ENCODE results near the gene FKBP14.

DNA sequence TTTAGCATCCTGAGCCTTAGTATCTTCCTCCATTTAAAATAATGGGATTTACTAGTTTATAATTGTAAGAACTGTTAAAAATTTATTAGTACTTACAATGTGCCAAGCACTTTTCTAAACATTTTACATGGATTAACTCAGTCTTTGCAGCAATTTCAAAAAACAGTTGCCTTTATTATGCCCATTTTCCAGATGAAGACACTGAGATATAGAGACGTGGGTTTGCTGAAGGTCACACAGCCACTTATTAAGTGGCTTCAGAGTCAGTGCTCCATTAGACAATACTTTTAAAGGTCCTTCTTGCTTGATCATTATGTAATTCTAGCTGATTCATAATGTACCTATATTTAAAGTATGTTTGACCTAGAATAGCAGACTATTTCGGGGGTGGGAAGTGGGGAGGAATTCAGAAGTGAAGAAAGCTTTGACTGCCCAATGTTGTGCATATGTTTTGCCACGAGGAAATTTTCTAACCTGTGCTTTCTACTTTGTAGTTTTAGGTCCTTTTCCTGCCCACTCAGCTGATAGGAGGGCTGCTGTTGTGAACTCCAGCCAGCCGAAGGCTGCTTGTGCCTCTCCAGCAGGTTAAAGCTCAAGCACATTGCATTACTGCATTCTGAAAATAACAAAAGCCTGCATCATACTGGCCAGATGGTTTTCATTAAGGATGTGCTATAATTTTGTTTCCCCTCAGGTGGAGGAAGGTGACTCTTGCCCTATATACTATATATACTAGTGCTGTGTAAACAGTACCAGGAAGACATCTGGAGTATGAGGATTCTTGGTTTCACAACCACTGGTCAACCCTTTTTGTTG lies 6.0 kb upstream of the FKBP14 start:
- TF ChIP-seq, protein P1, sequence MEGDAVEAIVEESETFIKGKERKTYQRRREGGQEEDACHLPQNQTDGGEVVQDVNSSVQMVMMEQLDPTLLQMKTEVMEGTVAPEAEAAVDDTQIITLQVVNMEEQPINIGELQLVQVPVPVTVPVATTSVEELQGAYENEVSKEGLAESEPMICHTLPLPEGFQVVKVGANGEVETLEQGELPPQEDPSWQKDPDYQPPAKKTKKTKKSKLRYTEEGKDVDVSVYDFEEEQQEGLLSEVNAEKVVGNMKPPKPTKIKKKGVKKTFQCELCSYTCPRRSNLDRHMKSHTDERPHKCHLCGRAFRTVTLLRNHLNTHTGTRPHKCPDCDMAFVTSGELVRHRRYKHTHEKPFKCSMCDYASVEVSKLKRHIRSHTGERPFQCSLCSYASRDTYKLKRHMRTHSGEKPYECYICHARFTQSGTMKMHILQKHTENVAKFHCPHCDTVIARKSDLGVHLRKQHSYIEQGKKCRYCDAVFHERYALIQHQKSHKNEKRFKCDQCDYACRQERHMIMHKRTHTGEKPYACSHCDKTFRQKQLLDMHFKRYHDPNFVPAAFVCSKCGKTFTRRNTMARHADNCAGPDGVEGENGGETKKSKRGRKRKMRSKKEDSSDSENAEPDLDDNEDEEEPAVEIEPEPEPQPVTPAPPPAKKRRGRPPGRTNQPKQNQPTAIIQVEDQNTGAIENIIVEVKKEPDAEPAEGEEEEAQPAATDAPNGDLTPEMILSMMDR (IDR thresholded peaks at IDR 0.05; ENCODE audit: low read depth, low read length, poor library complexity, severe bottlenecking), result no peak
- TF ChIP-seq EZH2phosphoT487 (IDR thresholded peaks at IDR 0.05; ENCODE audit: borderline replicate concordance, low read length), result no peak
